HG02571 (cell line): ENCODE data around the gene TEX30.

Experiments
- ATAC-seq: cut with Tn5 transposase; IDR thresholded peaks from one replicate; pipeline ENCODE4 v1.9.1; 2021; ENCODE audit warnings: mild to moderate bottlenecking, moderate library complexity; ENCODE audit not compliant: unreplicated experiment

Gene TEX30

GRCh38 chr13:102718746-102719145 is 54.8 kb downstream of the TEX30 start:
- no peak for ATAC-seq
